ENCODE measurements around the gene PER3. TPM values are rescaled to one million over a fixed set of nuclear protein-coding genes. Genes with fewer than 3 reads are reported as not detected.

Gene PER3
- total and polyA plus RNA-seq, 12 donors: 2.1 to 36.3 (median 16.9) TPM

- no peaks in the 10 kb centered on the region for H3K9me3 ChIP-seq
- peaks cover 0 to 43% (median 35%) of the 10 kb centered on the region in 7 donors for H3K27me3 ChIP-seq
- H3K4me1 ChIP-seq: no peaks in the 10 kb centered on the region
- no peak overlapping the region for H3K4me3 ChIP-seq
- no peak for TF ChIP-seq CTCF (IDR thresholded peaks at IDR 0.05)
- 97% methylated on average over 1 of the region's 1 CpG for WGBS, 2 donors
- no peak overlapping the region for H3K27ac ChIP-seq
- intact Hi-C loops (cut with DNase I): no loop called here
- no peaks in the 10 kb centered on the region for H3K36me3 ChIP-seq
- no peak for ATAC-seq
- DNase-seq: no peak
Measured at GRCh38 chr1:7884757-7885156, 100.7 kb downstream of the PER3 start.

GRCh38 chr1:7885513-7886404, 101.7 kb downstream of the PER3 start:
- H3K27ac ChIP-seq: no peak overlapping the region
- no peaks in the 10 kb centered on the region for H3K9me3 ChIP-seq
- TF ChIP-seq CTCF (IDR thresholded peaks at IDR 0.05): no peak
- no peaks in the 10 kb centered on the region for H3K36me3 ChIP-seq
- 21 to 29% methylated on average over 24 to 26 of the region's 27 CpGs for WGBS, 2 donors
- no peak for DNase-seq
- intact Hi-C loops (cut with DNase I): no loop called here
- H3K4me1 ChIP-seq: no peaks in the 10 kb centered on the region
- no peak for ATAC-seq
- H3K4me3 ChIP-seq: no peak overlapping the region
- peaks cover 0 to 53% (median 36%) of the 10 kb centered on the region in 7 donors for H3K27me3 ChIP-seq

- Histone ChIP-seq H3K9me3 (no peaks in the 10 kb centered on the region), H3K36me3 (no peaks in the 10 kb centered on the region), H3K27me3 (peaks cover 0 to 57% (median 38%) of the 10 kb centered on the region in 7 donors), H3K4me1 (no peaks in the 10 kb centered on the region), H3K27ac (no peak overlapping the region), H3K4me3 (no peak overlapping the region)
- intact Hi-C loops (cut with DNase I): no loop called here
- no peak for ATAC-seq
- no peak for TF ChIP-seq CTCF (IDR thresholded peaks at IDR 0.05)
- 65 to 68% methylated on average over 7 of the region's 7 CpGs for WGBS, 2 donors
- no peak for DNase-seq
Measured at GRCh38 chr1:7886405-7886745, 102.3 kb downstream of the PER3 start.

GRCh38 chr1:7888248-7889081, 104.4 kb downstream of the PER3 start:
- WGBS, 2 donors: 64 to 70% methylated on average over 9 of the region's 9 CpGs
- H3K27me3 ChIP-seq: peaks cover 0 to 57% (median 38%) of the 10 kb centered on the region in 7 donors
- ATAC-seq: peak in 1 of 8 donors; percentile 57

More at GRCh38 chr1:7888248-7889081, 104.4 kb downstream of the PER3 start:
- intact Hi-C loops (cut with DNase I): no loop called here
- H3K27ac ChIP-seq: no peak overlapping the region
- no peaks in the 10 kb centered on the region for H3K9me3 ChIP-seq
- DNase-seq: no peak
- TF ChIP-seq CTCF (IDR thresholded peaks at IDR 0.05): no peak
- no peaks in the 10 kb centered on the region for H3K4me1 ChIP-seq
- no peaks in the 10 kb centered on the region for H3K36me3 ChIP-seq
- H3K4me3 ChIP-seq: no peak overlapping the region
